BJ (cell line): Measurements from ENCODE around the gene UBE2F. TPM values are rescaled to one million over a fixed set of nuclear protein-coding genes. Genes with fewer than 3 reads are reported as not detected.

Experiments used
- CTCF ChIA-PET: fragments of 350-600 bp; formaldehyde crosslinking; extraction: SDS; loops from one replicate; lab custom pipeline; 2021; ENCODE audit warnings: antibody characterized with exemption, inconsistent platforms; lab: Yijun Ruan, JAX
- POLR2A ChIA-PET: fragments of 300-600 bp; sonication (Branson Sonifier 250); formaldehyde crosslinking; extraction: SDS; loops from one replicate; lab custom pipeline; 2021; ENCODE audit warnings: antibody characterized with exemption; lab: Charles Lee
- DNase-seq: peaks from one replicate; pipeline ENCODE4 v3.0.0-alpha.2; 2011; ENCODE audit warnings: low read depth
- H3K27me3 ChIP-seq: 2 replicates; pipeline ENCODE4 v1.6.0; 2011; ENCODE audit warnings: low read length; ENCODE audit not compliant: control insufficient read depth, insufficient read depth
- H3K36me3 ChIP-seq: 2 replicates; pipeline ENCODE4 v1.5.1; 2011; ENCODE audit warnings: low read length; ENCODE audit not compliant: control insufficient read depth, insufficient read depth
- H3K4me3 ChIP-seq: 2 replicates; pipeline ENCODE4 v1.5.1; 2011; ENCODE audit warnings: low read depth, mild to moderate bottlenecking, control low read depth, low read length
- CTCF ChIP-seq: IDR thresholded peaks from 2 replicates; pipeline ENCODE4 v1.5.1; 2011; ENCODE audit warnings: low read depth, mild to moderate bottlenecking, control low read depth, inconsistent platforms, low read length, moderate library complexity; ENCODE audit not compliant: insufficient read depth
- polyA plus RNA-seq: library from polyadenylated mRNA; depleted of rRNA; stranded (reverse); fragments of >200 nt; gene quantifications from 2 replicates; pipeline ENCODE4 v1.2.3, GENCODE V29; 2011

The UBE2F gene
- polyA plus RNA-seq, 1 experiment, result 47.9 TPM

GRCh38 chr2:238021327-238021726 is 54.5 kb downstream of the UBE2F start:
- POLR2A ChIA-PET, result no interaction called here
- H3K36me3 ChIP-seq, result peaks cover 2% of the 10 kb centered on the region; the same call in 1 of the 2 replicates
- no peak overlapping the region for H3K4me3 ChIP-seq
- CTCF ChIA-PET, result no interaction called here
- no peak for TF ChIP-seq CTCF
- DNase-seq, result no peak
- H3K27me3 ChIP-seq, result no peaks in the 10 kb centered on the region

GRCh38 chr2:238022594-238023157 is 55.9 kb downstream of the UBE2F start:
- H3K36me3 ChIP-seq, result no peaks in the 10 kb centered on the region; the same call in 1 of the 2 replicates
- POLR2A ChIA-PET, result no interaction called here
- no peak for DNase-seq
- CTCF ChIA-PET, result no interaction called here
- no peak for TF ChIP-seq CTCF
- H3K4me3 ChIP-seq, result no peak overlapping the region
- H3K27me3 ChIP-seq, result no peaks in the 10 kb centered on the region

- DNase-seq, result no peak
- ChIA-PET CTCF (interaction anchor here (0.6 kb wide), 1 partner anchor 682 kb away, joined by 5 read pairs; no protein-coding TSS in a partner anchor), POLR2A (no interaction called here)
- H3K27me3 ChIP-seq, result no peaks in the 10 kb centered on the region
- H3K4me3 ChIP-seq, result no peak overlapping the region
- TF ChIP-seq CTCF, result no peak
- peaks cover 2% of the 10 kb centered on the region; the same call in 1 of the 2 replicates for H3K36me3 ChIP-seq
Observed at GRCh38 chr2:238023608-238024007, 56.8 kb downstream of the UBE2F start.

GRCh38 chr2:238024986-238025385 is 58.2 kb downstream of the UBE2F start:
- Histone ChIP-seq H3K4me3 (no peak overlapping the region), H3K36me3 (peaks cover 2% of the 10 kb centered on the region; the same call in 1 of the 2 replicates), H3K27me3 (no peaks in the 10 kb centered on the region)
- ChIA-PET CTCF (no interaction called here), POLR2A (no interaction called here)
- DNase-seq, result no peak
- TF ChIP-seq CTCF, result no peak

GRCh38 chr2:238025741-238026360 is 59.0 kb downstream of the UBE2F start:
- no peak for DNase-seq
- ChIA-PET CTCF (no interaction called here), POLR2A (no interaction called here)
- Histone ChIP-seq H3K4me3 (no peak overlapping the region), H3K36me3 (peaks cover 5% of the 10 kb centered on the region), H3K27me3 (no peaks in the 10 kb centered on the region)
- no peak for TF ChIP-seq CTCF
